Left lung (tissue), 10 donors: ENCODE results near the gene FOXJ1. TPM values are rescaled to one million over a fixed set of nuclear protein-coding genes. Genes with fewer than 3 reads are reported as not detected.

Experiments used
- ATAC-seq: fragments of 200-7000 bp; cut with Tn5 transposase; one replicate; pipeline ENCODE4 v1.9.1; 2020; ENCODE audit warnings: moderate library complexity
- DNase-seq, 4 donors: peaks; one replicate each; pipeline ENCODE4 v3.0.0-alpha.2; 2013 to 2020
- H3K27ac ChIP-seq, 2 donors: fragments of 200-600 bp; sonication (generic) in 1 of 2; one replicate each; pipeline versions ENCODE4 v1.5.0 to v1.8.0; 2020 to 2021
- H3K27me3 ChIP-seq, 2 donors: fragments of 200-600 bp; sonication (generic) in 1 of 2; one replicate each; pipeline versions ENCODE4 v1.5.0 to v1.8.0; 2020 to 2021
- H3K36me3 ChIP-seq, 2 donors: fragments of 200-600 bp; sonication (generic) in 1 of 2; one replicate each; pipeline versions ENCODE4 v1.5.0 to v1.8.0; 2020 to 2021
- H3K4me1 ChIP-seq, 2 donors: fragments of 200-600 bp; one replicate each; pipeline ENCODE4 v1.8.0; 2021
- H3K4me3 ChIP-seq, 2 donors: fragments of 200-600 bp; sonication (generic) in 1 of 2; one replicate each; pipeline versions ENCODE4 v1.5.0 to v1.8.0; 2020 to 2021; ENCODE audit warnings: mild to moderate bottlenecking in 1 of 2
- H3K9me3 ChIP-seq, 2 donors: fragments of 200-600 bp; sonication (generic) in 1 of 2; one replicate each; pipeline versions ENCODE4 v1.5.0 to v1.8.0; 2020 to 2021
- CTCF ChIP-seq, 2 donors: fragments of 200-600 bp; sonication (generic) in 1 of 2; IDR thresholded peaks; one replicate each; pipeline versions ENCODE4 v1.5.0 to v1.8.0; 2021; ENCODE audit warnings: antibody characterized with exemption in 2 of 2
- intact Hi-C, 2 donors: fragments of 100-400 bp; cut with DNase I; formaldehyde crosslinking; loops; one replicate each; pipeline versions ENCODE4 v1.11.2 to v1.14.2; 2022
- polyA plus RNA-seq, 6 donors: library from polyadenylated mRNA; unstranded; fragments of 120-200 nt; gene quantifications; one replicate each; pipeline ENCODE4 v1.2.1, GENCODE V29; 2013; ENCODE audit not compliant: insufficient read length in 6 of 6
- total RNA-seq, 2 donors: library from RNA; stranded (reverse); fragmentation: NEBNext Ultra II Directional; extraction: Animal tissue kit (Norgen Biotek cat#: 25700); gene quantifications; one replicate each; pipeline ENCODE4 v1.2.1, GENCODE V29; 2021
- donor health status: DM: no; HTN: yes; CAD: no.
- donor health status: DM: no; HTN: no; CAD: no.

Gene FOXJ1
- total and polyA plus RNA-seq, 8 donors = 7.7 to 30.4 (median 19.1) TPM

- H3K4me1 ChIP-seq = peaks cover 4 to 23% of the 10 kb centered on the region in 2 donors
- H3K27me3 ChIP-seq = peaks cover 29 to 60% of the 10 kb centered on the region in 2 donors
- TF ChIP-seq CTCF (IDR thresholded peaks at IDR 0.05) = no peak
- no peak overlapping the region for H3K27ac ChIP-seq
- intact Hi-C loops = no loop called here
- no peak overlapping the region for H3K4me3 ChIP-seq
- ATAC-seq = no peak
- H3K36me3 ChIP-seq = no peaks in the 10 kb centered on the region
- no peaks in the 10 kb centered on the region for H3K9me3 ChIP-seq
- DNase-seq = no peak
Measured at GRCh38 chr17:76135810-76136188, 5.2 kb downstream of the FOXJ1 start.

GRCh38 chr17:76134911-76135809, 5.9 kb downstream of the FOXJ1 start:
- intact Hi-C loops = no loop called here
- no peak for ATAC-seq
- Histone ChIP-seq H3K9me3 (no peaks in the 10 kb centered on the region), H3K36me3 (no peaks in the 10 kb centered on the region), H3K27ac (no peak overlapping the region), H3K27me3 (peaks cover 24 to 56% of the 10 kb centered on the region in 2 donors), H3K4me3 (no peak overlapping the region), H3K4me1 (peaks cover 0 to 16% of the 10 kb centered on the region in 2 donors)
- no peak for DNase-seq
- no peak for TF ChIP-seq CTCF (IDR thresholded peaks at IDR 0.05)

GRCh38 chr17:76132574-76133338, 8.3 kb downstream of the FOXJ1 start:
- H3K36me3 ChIP-seq = no peaks in the 10 kb centered on the region
- TF ChIP-seq CTCF (IDR thresholded peaks at IDR 0.05) = no peak
- intact Hi-C loops = no loop called here
- peaks cover 11 to 32% of the 10 kb centered on the region in 2 donors for H3K27me3 ChIP-seq
- H3K27ac ChIP-seq = no peak overlapping the region
- peak; percentile 96 for ATAC-seq
- H3K4me1 ChIP-seq = peaks cover 0 to 12% of the 10 kb centered on the region in 2 donors
- peak in 3 of 4 donors; percentile 81 to 87 (median 86) for DNase-seq
- H3K4me3 ChIP-seq = peak overlapping the region in 1 of 2 donors; percentile 6
- H3K9me3 ChIP-seq = no peaks in the 10 kb centered on the region

- Histone ChIP-seq H3K9me3 (no peaks in the 10 kb centered on the region), H3K4me1 (peaks cover 0 to 12% of the 10 kb centered on the region in 2 donors), H3K4me3 (peak overlapping the region in 1 of 2 donors; percentile 6), H3K36me3 (no peaks in the 10 kb centered on the region), H3K27me3 (peaks cover 6 to 24% of the 10 kb centered on the region in 2 donors), H3K27ac (no peak overlapping the region)
- ATAC-seq = peak; percentile 30
- no peak for DNase-seq
- intact Hi-C loops = no loop called here
- no peak for TF ChIP-seq CTCF (IDR thresholded peaks at IDR 0.05)
Measured at GRCh38 chr17:76131692-76132573, 9.1 kb downstream of the FOXJ1 start.
